ENCODE results near the gene SMPDL3A. TPM values are rescaled to one million over a fixed set of nuclear protein-coding genes. Genes with fewer than 3 reads are reported as not detected.

The SMPDL3A gene
- total and polyA plus RNA-seq, 2 donors (not counting 1 experiment from before 2014, with no cell fraction given) = 19.8 to 30.5 TPM

- Histone ChIP-seq H2AFZ (ENCODE audit: low read length) (no peak overlapping the region), H4K20me1 (ENCODE audit: control insufficient read depth, extremely low read depth, insufficient read depth, low read length) (no peaks in the 10 kb centered on the region), H3K9me3 (ENCODE audit: control insufficient read depth, insufficient read depth, low read depth, low read length) (no peaks in the 10 kb centered on the region), H3K36me3 (ENCODE audit: control insufficient read depth, insufficient read depth, low read length) (no peaks in the 10 kb centered on the region), H3K4me1 (ENCODE audit: control insufficient read depth, extremely low read depth, insufficient read depth, low read length) (peaks cover 11% of the 10 kb centered on the region), H3K4me2 (ENCODE audit: extremely low read depth, insufficient read depth, low read length) (peak overlapping the region; percentile 55), H3K27me3 (ENCODE audit: control insufficient read depth, insufficient read depth, low read length) (no peaks in the 10 kb centered on the region), H3K9ac (ENCODE audit: insufficient read depth, low read length) (no peak overlapping the region), H3K79me2 (ENCODE audit: control insufficient read depth, insufficient read depth, low read length) (no peaks in the 10 kb centered on the region), H3K27ac (ENCODE audit: insufficient read depth, low read length) (no peak overlapping the region), H3K4me3 (replicated peaks in 1 of 4; ENCODE audit: control extremely low read depth in 1 of 4, insufficient read depth in 1 of 4, low read depth in 3 of 4, low read length in 4 of 4) (no peak overlapping the region)
- DNase-seq (ENCODE audit: low read depth in 2 of 2) = peak; percentile 68 to 84
- no peak for TF ChIP-seq CTCF (conservative IDR thresholded peaks at IDR 0.05 in 1 of 2, IDR thresholded peaks at IDR 0.05 in 1 of 2; ENCODE audit: low read depth in 1 of 2, low read length in 2 of 2)
These were observed 9.1 kb downstream of the SMPDL3A start for GRCh38 chr6:122798099-122798641.

- no peak overlapping the region for H3K4me3 ChIP-seq (replicated peaks in 1 of 4; ENCODE audit: control extremely low read depth in 1 of 4, insufficient read depth in 1 of 4, low read depth in 3 of 4, low read length in 4 of 4)
- no peaks in the 10 kb centered on the region for H3K36me3 ChIP-seq (ENCODE audit: control insufficient read depth, insufficient read depth, low read length)
- H3K27me3 ChIP-seq (ENCODE audit: control insufficient read depth, insufficient read depth, low read length) = no peaks in the 10 kb centered on the region
- no peaks in the 10 kb centered on the region for H4K20me1 ChIP-seq (ENCODE audit: control insufficient read depth, extremely low read depth, insufficient read depth, low read length)
- peaks cover 11% of the 10 kb centered on the region for H3K4me1 ChIP-seq (ENCODE audit: control insufficient read depth, extremely low read depth, insufficient read depth, low read length)
- H2AFZ ChIP-seq (ENCODE audit: low read length) = no peak overlapping the region
- H3K27ac ChIP-seq (ENCODE audit: insufficient read depth, low read length) = no peak overlapping the region
- no peak for TF ChIP-seq CTCF (conservative IDR thresholded peaks at IDR 0.05 in 1 of 2, IDR thresholded peaks at IDR 0.05 in 1 of 2; ENCODE audit: low read depth in 1 of 2, low read length in 2 of 2)
- no peak for TF ChIP-seq EZH2 (IDR thresholded peaks at IDR 0.05; ENCODE audit: low read length, missing control alignments)
- no peak overlapping the region for H3K9ac ChIP-seq (ENCODE audit: insufficient read depth, low read length)
- DNase-seq (ENCODE audit: low read depth in 2 of 2) = no peak
- no peaks in the 10 kb centered on the region for H3K9me3 ChIP-seq (ENCODE audit: control insufficient read depth, insufficient read depth, low read depth, low read length)
- no peaks in the 10 kb centered on the region for H3K79me2 ChIP-seq (ENCODE audit: control insufficient read depth, insufficient read depth, low read length)
- no peak overlapping the region for H3K4me2 ChIP-seq (ENCODE audit: extremely low read depth, insufficient read depth, low read length)
These were observed 10.2 kb downstream of the SMPDL3A start for GRCh38 chr6:122799140-122799745.

- H3K9me3 ChIP-seq (ENCODE audit: control insufficient read depth, insufficient read depth, low read depth, low read length) = no peaks in the 10 kb centered on the region
- H3K4me3 ChIP-seq (replicated peaks in 1 of 4; ENCODE audit: control extremely low read depth in 1 of 4, insufficient read depth in 1 of 4, low read depth in 3 of 4, low read length in 4 of 4) = no peak overlapping the region
- H3K4me1 ChIP-seq (ENCODE audit: control insufficient read depth, extremely low read depth, insufficient read depth, low read length) = peaks cover 11% of the 10 kb centered on the region
- H3K27me3 ChIP-seq (ENCODE audit: control insufficient read depth, insufficient read depth, low read length) = no peaks in the 10 kb centered on the region
- no peak overlapping the region for H3K9ac ChIP-seq (ENCODE audit: insufficient read depth, low read length)
- H3K27ac ChIP-seq (ENCODE audit: insufficient read depth, low read length) = no peak overlapping the region
- TF ChIP-seq EZH2 (IDR thresholded peaks at IDR 0.05; ENCODE audit: low read length, missing control alignments) (no peak), CTCF (conservative IDR thresholded peaks at IDR 0.05 in 1 of 2, IDR thresholded peaks at IDR 0.05 in 1 of 2; ENCODE audit: low read depth in 1 of 2, low read length in 2 of 2) (no peak)
- no peaks in the 10 kb centered on the region for H3K36me3 ChIP-seq (ENCODE audit: control insufficient read depth, insufficient read depth, low read length)
- DNase-seq (ENCODE audit: low read depth in 2 of 2) = peak; percentile 23 to 39
- H3K4me2 ChIP-seq (ENCODE audit: extremely low read depth, insufficient read depth, low read length) = no peak overlapping the region
- no peaks in the 10 kb centered on the region for H4K20me1 ChIP-seq (ENCODE audit: control insufficient read depth, extremely low read depth, insufficient read depth, low read length)
- no peak overlapping the region for H2AFZ ChIP-seq (ENCODE audit: low read length)
- no peaks in the 10 kb centered on the region for H3K79me2 ChIP-seq (ENCODE audit: control insufficient read depth, insufficient read depth, low read length)
These were observed 11.0 kb downstream of the SMPDL3A start for GRCh38 chr6:122799916-122800686.
